ENCODE measurements around the gene SPDYE2.
"Not testable (repeated sequence)": the region's sequence is repeated elsewhere in the genome, so short reads cannot be mapped to it uniquely, and the experiment has no call there.

The SPDYE2 gene

DNA sequence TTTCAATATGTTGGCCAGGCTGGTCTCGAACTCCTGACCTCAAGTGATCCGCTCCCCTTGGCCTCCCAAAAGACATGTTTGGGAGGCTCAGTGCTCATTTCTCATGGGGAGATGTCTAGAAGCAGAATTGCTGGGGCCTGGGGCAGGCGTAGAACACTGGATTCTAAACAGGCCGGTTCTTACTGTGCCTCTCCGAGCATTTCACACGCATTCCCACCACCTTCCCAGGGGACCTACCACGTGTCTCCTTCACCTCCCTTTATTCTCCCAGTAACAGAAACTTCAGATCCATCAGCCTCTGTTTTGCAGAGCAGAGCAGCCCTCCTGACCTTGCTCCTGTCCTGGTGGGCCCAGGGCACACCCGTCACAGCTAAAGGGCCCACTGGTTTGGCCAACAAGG is 23.8 kb upstream of the SPDYE2 start:
- H3K27me3 ChIP-seq; H3K4me1 ChIP-seq; H3K4me3 ChIP-seq (ENCODE audit: low read depth, low read length); DNase-seq; H3K9me3 ChIP-seq; H3K36me3 ChIP-seq: not testable (repeated sequence)

- H3K27me3 ChIP-seq; H3K36me3 ChIP-seq; H3K4me1 ChIP-seq; H3K4me3 ChIP-seq (ENCODE audit: low read depth, low read length); H3K9me3 ChIP-seq; DNase-seq: not testable (repeated sequence)
Observed at GRCh38 chr7:102527822-102528793, 22.9 kb upstream of the SPDYE2 start.

DNA sequence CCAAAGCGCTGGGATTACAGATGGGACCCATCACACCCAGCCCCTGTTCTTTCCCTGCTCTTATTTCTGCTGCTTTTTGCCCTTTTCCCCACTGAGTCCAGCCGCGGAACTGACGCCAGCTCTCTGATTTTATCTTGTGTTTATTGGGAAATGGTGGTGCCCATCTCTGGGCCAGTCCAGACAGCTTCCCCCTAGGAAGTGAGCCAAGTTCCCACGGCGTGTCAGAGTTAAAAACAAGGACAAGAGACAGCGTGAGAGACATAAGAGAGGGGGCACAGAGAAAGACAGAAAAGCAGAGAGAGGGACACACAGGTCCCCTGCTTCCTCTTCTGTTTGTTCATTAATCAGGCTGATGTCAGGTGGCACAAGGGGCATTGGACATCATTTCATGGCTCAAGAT is 19.4 kb upstream of the SPDYE2 start:
- not testable (repeated sequence) for H3K36me3 ChIP-seq; H3K4me1 ChIP-seq; H3K9me3 ChIP-seq; H3K4me3 ChIP-seq (ENCODE audit: low read depth, low read length); H3K27me3 ChIP-seq
- DNase-seq: peak; percentile 60

GRCh38 chr7:102532127-102532526 is 18.9 kb upstream of the SPDYE2 start:
- H3K36me3 ChIP-seq; H3K27me3 ChIP-seq; H3K4me3 ChIP-seq (ENCODE audit: low read depth, low read length); H3K4me1 ChIP-seq; H3K9me3 ChIP-seq; DNase-seq: not testable (repeated sequence)

DNA sequence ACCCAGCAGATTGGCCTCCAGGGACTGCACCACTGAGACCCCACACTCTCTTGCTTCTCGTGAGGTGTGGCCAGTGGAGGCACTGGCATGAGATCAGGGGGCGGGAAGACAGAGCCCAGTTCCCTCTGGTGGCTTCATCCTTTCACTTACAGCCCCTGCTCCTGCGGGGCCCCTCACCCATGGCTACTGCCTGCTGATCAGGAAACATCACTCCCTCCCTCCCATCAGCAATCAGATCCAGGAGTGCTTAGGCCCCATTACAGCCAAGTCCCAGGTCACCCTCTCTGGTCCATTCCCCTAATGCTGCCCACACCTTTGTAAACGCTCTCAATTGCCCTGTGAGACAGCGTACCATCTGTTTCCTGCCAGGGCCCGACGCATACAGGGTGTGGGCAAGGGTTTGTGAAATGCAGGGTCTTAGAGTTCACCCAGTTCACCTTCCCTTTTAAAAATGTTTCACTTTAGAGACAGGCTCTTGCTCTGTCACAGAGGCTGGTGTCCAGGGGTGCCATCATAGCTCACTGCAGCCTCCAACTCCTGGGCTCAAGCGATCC is 15.9 kb upstream of the SPDYE2 start:
- H3K4me3 ChIP-seq (ENCODE audit: low read depth, low read length); H3K9me3 ChIP-seq; DNase-seq; H3K36me3 ChIP-seq; H3K4me1 ChIP-seq; H3K27me3 ChIP-seq: not testable (repeated sequence)

DNA sequence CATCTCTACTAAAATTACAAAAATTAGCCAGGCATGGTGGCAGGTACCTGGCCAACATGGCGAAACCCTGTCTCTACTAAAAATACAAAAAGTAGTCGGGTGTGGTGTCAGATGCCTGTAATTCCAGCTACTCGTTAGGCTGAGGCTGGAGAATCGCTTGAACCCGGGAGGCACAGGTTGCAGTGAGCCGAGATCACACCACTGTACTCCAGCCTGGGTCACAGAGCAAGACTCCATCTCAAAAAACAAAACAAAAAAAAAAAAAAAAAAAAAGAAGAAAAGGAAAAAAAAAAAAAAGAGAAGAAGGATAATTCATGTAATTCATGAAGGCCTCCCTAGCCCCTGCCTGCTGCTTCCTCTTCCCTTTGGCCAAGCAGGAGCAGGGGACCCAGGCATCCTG is 10.4 kb upstream of the SPDYE2 start:
- H3K27me3 ChIP-seq; H3K4me3 ChIP-seq (ENCODE audit: low read depth, low read length); H3K36me3 ChIP-seq; H3K9me3 ChIP-seq; DNase-seq; H3K4me1 ChIP-seq: not testable (repeated sequence)

DNA sequence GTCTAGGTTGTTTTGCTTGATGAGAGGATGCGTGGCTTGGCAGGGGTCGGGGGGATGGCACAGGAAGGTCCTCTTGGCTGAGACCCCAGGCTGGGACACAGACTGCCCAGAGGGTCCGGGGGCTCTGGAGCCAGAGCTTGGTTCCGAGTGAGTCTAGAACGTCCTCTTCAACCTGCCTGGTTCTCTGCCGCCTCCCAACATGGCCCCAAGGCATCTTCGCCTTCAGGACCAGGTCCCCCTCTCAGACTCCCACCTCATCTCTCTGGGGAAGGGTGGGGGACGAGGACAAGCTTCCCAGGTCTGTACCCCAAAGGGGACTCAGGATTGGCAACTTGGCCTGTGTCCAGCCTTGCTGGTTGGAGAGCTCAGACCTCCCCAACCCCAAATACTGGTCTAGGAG is 8.9 kb upstream of the SPDYE2 start:
- not testable (repeated sequence) for H3K27me3 ChIP-seq

DNA sequence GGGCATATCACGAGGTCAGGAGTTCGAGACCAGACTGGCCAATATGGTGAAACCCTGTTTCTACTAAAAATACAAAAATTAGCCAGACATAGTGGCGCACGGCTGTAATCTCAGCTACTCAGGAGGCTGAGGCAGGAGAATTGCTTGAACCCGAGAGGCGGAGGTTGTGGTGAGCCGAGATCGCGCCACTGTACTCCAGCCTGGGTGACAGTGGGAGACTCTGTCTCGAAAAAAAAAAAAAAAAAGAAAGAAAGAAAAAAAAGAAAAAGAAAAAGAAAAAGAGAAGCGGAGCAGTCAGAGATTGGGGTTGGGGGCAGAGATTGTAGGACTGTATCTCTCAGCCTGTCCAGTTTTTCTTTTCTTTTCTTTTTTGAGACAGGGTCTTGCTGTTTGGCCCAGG is 8.3 kb upstream of the SPDYE2 start:
- H3K9me3 ChIP-seq; H3K4me1 ChIP-seq; H3K36me3 ChIP-seq; DNase-seq; H3K27me3 ChIP-seq; H3K4me3 ChIP-seq (ENCODE audit: low read depth, low read length): not testable (repeated sequence)

More for the DNA sequence above, 8.9 kb upstream of the SPDYE2 start:
- not testable (repeated sequence) for H3K4me3 ChIP-seq (ENCODE audit: low read depth, low read length); H3K9me3 ChIP-seq; H3K4me1 ChIP-seq; H3K36me3 ChIP-seq; DNase-seq

- DNase-seq; H3K9me3 ChIP-seq; H3K4me3 ChIP-seq (ENCODE audit: low read depth, low read length); H3K4me1 ChIP-seq; H3K36me3 ChIP-seq; H3K27me3 ChIP-seq: not testable (repeated sequence)
Observed at GRCh38 chr7:102543596-102543995, 7.4 kb upstream of the SPDYE2 start, which contains the start of gene UPK3BL2. TSS of gene UPK3BL2 (minus strand) at chr7:102543696. CDS start at chr7:102543636, 60 bp downstream.

GRCh38 chr7:102544372-102544771 is 6.7 kb upstream of the SPDYE2 start:
- not testable (repeated sequence) for DNase-seq; H3K4me1 ChIP-seq; H3K9me3 ChIP-seq; H3K27me3 ChIP-seq; H3K36me3 ChIP-seq; H3K4me3 ChIP-seq (ENCODE audit: low read depth, low read length)

DNA sequence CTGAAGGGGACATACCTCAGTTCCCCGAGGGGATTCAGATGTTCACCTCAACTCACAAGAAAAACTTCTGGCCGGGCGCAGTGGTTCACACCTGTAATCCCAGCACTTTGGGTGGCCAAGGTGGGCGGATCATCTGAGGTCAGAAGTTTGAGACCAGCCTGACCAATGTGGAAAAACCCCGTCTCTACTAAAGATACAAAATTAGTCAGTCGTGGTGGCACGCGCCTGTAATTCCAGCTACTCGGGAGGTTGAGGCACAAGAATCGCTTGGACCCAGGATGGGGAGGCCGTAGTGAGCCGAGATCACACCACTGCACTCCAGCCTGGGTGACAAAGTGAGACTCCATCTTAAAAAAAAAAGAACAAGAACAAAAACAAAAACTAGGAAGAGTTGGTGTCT is 5.7 kb upstream of the SPDYE2 start:
- H3K4me3 ChIP-seq (ENCODE audit: low read depth, low read length); H3K36me3 ChIP-seq; DNase-seq; H3K9me3 ChIP-seq; H3K27me3 ChIP-seq; H3K4me1 ChIP-seq: not testable (repeated sequence)

DNA sequence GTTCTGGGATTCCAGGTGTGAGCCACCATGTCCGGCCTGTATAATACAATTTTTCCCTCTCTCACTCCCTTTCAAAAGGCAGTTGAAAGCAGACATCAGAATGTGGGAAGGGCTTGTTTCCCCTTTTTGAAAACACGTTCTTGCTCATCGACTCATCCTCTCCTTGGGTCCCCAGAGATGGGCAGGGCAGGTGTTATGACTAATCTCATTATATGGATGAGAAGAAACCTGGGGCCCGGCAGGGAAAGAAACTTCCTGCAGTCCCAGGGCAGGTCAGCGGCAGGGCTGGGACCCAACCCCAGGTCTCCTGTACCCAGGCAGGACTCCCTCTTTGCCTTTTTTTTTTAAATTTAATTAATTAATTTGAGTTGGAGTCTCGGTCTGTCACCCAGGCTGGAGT is 4.7 kb upstream of the SPDYE2 start:
- not testable (repeated sequence) for H3K4me3 ChIP-seq (ENCODE audit: low read depth, low read length); H3K9me3 ChIP-seq; H3K4me1 ChIP-seq; H3K36me3 ChIP-seq; H3K27me3 ChIP-seq; DNase-seq

DNA sequence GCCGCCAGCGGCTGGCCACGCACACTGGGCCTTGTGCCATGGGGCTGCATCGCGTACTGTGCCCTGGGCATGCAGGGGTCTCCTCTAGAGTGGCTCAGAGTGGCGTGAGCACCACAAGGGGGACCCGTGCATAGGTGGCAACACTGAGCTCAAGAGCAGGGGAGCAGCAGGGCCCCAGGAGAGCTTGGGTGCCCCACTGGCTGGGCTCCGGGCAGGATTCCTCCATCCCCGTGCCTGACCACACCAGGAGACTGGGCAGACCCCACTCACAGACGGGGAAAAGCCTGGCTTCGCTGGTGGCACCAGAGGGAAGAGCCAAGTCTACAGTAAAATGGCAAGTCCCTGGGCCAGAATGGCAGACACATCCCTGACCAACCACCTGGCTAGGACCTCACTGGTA is 17.6 kb downstream of the SPDYE2 start:
- DNase-seq; H3K4me1 ChIP-seq; H3K36me3 ChIP-seq; H3K4me3 ChIP-seq (ENCODE audit: low read depth, low read length); H3K9me3 ChIP-seq; H3K27me3 ChIP-seq: not testable (repeated sequence)
